ENCODE measurements around the gene STX1B. TPM values are rescaled to one million over a fixed set of nuclear protein-coding genes. Genes with fewer than 3 reads are reported as not detected.

STX1B gene
- total and polyA plus RNA-seq, 2 donors (not counting 3 experiments of a cell fraction or from before 2014, with no cell fraction given): 0.11 to 0.14 TPM

DNA sequence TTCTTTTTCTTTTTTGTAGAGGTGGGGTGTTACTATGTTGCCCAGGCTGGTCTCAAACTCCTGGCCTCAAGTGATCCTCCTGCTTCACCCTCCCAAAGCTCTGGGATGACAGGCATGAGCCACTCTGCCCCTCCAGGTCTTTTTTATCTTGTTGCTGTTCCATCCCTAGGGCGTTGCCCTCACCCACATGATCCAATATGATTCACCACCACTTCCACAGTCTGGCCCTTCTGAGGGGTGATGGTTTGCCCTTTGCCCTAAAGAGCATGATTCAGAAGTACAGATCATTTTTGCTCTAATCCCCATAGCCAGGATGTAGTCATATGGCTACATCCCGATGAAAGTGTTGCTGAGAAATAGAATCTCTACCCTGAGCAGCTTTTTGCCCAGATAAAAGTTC, 41.7 kb upstream of the STX1B start:
- POLR2A ChIA-PET: no interaction called here
- dilution Hi-C loops (cut with MboI; ENCODE audit: extremely low pct_ligation_motif_present, low sequenced_read_pairs): no loop called here
- CTCF ChIA-PET: no interaction called here
- H3K4me1 ChIP-seq (ENCODE audit: control insufficient read depth, extremely low read depth, insufficient read depth, low read length): peaks cover 2% of the 10 kb centered on the region
- H3K27ac ChIP-seq (ENCODE audit: insufficient read depth, low read depth, low read length): no peak overlapping the region
- H3K9me1 ChIP-seq (replicated peaks; ENCODE audit: control insufficient read depth, extremely low read depth, insufficient read depth, low read length): no peaks in the 10 kb centered on the region
- intact Hi-C loops (cut with micrococcal nuclease): no loop called here
- no peaks in the 10 kb centered on the region for H3K36me3 ChIP-seq (ENCODE audit: control insufficient read depth in 2 of 2, extremely low read depth in 1 of 2, insufficient read depth in 2 of 2, low read length in 2 of 2)
- FAIRE-seq (peak; percentile 56), DNase-seq (ENCODE audit: low read depth, low spot score) (peak; percentile 37)
- H3K9ac ChIP-seq (replicated peaks; ENCODE audit: extremely low read depth, insufficient read depth, low read length): no peak overlapping the region
- no peak overlapping the region for H3K4me3 ChIP-seq (replicated peaks in 1 of 3; ENCODE audit: insufficient read depth in 1 of 3, low read depth in 1 of 3, low read length in 3 of 3)
- no TSS peak for BruUV-seq (replicated peaks)
- H3K27me3 ChIP-seq (ENCODE audit: control insufficient read depth in 2 of 2, insufficient read depth in 2 of 2, low read length in 2 of 2): no peaks in the 10 kb centered on the region
- TF ChIP-seq FOS (IDR thresholded peaks at IDR 0.05; ENCODE audit: borderline replicate concordance, insufficient read depth, low read length): peak; percentile 90
- TF ChIP-seq GATA2 (IDR thresholded peaks at IDR 0.05; ENCODE audit: insufficient read depth, insufficient read length, low read depth, low read length): no peak
- TF ChIP-seq MYC (IDR thresholded peaks at IDR 0.05; ENCODE audit: low read depth, low read length): no peak
- TF ChIP-seq CTCF (IDR thresholded peaks at IDR 0.05; ENCODE audit: extremely low read depth in 1 of 2, insufficient read depth in 1 of 2, low read depth in 1 of 2, low read length in 2 of 2): no peak
- TF ChIP-seq EZH2 (IDR thresholded peaks at IDR 0.05; ENCODE audit: borderline replicate concordance, low read depth, low read length, severe bottlenecking): no peak
- TF ChIP-seq MAX (IDR thresholded peaks at IDR 0.05; ENCODE audit: insufficient read depth, insufficient read length): no peak
- TF ChIP-seq POLR2AphosphoS5 (IDR thresholded peaks at IDR 0.05; ENCODE audit: insufficient read depth, low read depth, low read length): no peak
- TF ChIP-seq POLR2A (IDR thresholded peaks at IDR 0.05; ENCODE audit: low read depth, low read length): no peak
- TF ChIP-seq JUN (IDR thresholded peaks at IDR 0.05; ENCODE audit: borderline replicate concordance, insufficient read depth, insufficient read length, low read depth): peak; percentile 21
- H2AFZ ChIP-seq (ENCODE audit: low read depth, low read length): no peak overlapping the region
- H3K79me2 ChIP-seq (ENCODE audit: control insufficient read depth, insufficient read depth, low read length): no peaks in the 10 kb centered on the region
- H3K9me3 ChIP-seq (replicated peaks; ENCODE audit: control insufficient read depth, insufficient read depth, low read length): no peaks in the 10 kb centered on the region
- no peaks in the 10 kb centered on the region for H4K20me1 ChIP-seq (replicated peaks; ENCODE audit: control insufficient read depth, extremely low read depth, insufficient read depth, low read length)
- H3K4me2 ChIP-seq (ENCODE audit: insufficient read depth, low read length): no peak overlapping the region

Data from endothelial cell of umbilical vein (primary cell).